Measurements from ENCODE around the gene UGT3A2.

UGT3A2 gene

DNA sequence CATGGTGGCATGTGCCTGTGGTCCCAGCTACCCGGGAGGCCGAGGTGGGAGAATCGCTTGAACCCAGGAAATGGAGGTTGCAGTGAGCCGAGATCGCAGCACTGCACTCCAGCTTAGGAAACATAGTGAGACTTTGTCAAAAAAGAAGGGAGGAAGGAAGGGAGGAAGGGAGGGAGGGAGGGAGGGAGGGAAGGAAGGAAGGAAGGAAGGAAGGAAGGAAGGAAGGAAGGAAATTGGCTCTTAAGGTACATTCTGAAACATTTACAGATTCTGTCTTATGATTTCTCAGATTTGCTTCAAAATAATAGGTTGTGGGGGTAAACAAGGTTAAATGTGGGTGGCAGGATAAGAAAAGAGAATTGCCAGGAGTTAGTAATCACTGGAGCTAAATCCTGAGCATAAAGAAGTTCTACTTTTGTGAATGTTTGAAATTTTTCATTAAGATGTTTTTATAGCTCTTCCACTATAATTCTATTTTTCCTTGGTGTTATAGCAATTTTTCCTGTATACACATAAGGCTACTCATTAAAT is 2.1 kb upstream of the UGT3A2 start:
- H3K9ac ChIP-seq (ENCODE audit: low read depth, low read length, poor library complexity): no peak overlapping the region

DNA sequence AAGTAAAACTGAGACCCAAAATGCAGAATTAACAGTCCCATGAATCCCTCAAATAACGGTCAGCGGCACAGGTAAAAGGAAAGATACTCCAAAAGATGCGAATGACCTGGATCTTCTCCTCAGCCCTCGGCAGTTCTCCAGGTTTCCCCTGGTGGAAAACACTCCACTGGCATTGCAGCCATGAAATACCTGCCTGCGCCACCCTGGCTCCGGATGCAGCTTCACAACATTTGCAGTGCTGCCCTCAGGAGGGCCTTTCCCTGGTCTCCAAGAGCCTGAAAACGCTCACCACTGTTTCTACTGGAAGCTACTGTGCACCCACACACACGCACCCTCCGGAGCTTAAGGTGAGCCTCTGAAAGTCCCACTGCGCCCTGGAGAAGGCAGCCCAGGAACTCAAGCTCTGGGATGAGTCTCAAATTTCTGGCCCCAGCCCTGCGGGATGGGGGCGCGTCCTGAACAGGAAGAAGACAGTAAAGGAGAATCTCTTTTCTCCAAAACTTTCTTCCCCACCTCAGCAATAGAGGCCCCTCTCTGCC is 612 bp downstream of the UGT3A2 start:
- H3K4me2 ChIP-seq (ENCODE audit: insufficient read depth, low read length, poor library complexity, severe bottlenecking): peak overlapping the region; percentile 92
- no peak overlapping the region for H3K4ac ChIP-seq (ENCODE audit: low read length)
- H2AFZ ChIP-seq (ENCODE audit: low read length): peak overlapping the region; percentile 95
- H3K18ac ChIP-seq (ENCODE audit: low read length): peak overlapping the region; percentile 86
- H3K36me3 ChIP-seq (replicated peaks in 1 of 2; ENCODE audit: control insufficient read depth in 2 of 2, insufficient read depth in 2 of 2, low read length in 2 of 2): no peaks in the 10 kb centered on the region
- H3K9me3 ChIP-seq (replicated peaks in 1 of 2; ENCODE audit: control insufficient read depth in 2 of 2, insufficient read depth in 1 of 2, low read depth in 1 of 2, low read length in 2 of 2): no peaks in the 10 kb centered on the region
- no peak overlapping the region for H4K91ac ChIP-seq (ENCODE audit: low read depth, low read length, poor library complexity)
- H2BK5ac ChIP-seq (ENCODE audit: low read length): no peak overlapping the region
- no peak overlapping the region for H3K14ac ChIP-seq (ENCODE audit: low read length)
- H2BK15ac ChIP-seq (ENCODE audit: low read length): no peak overlapping the region
- H3K79me1 ChIP-seq (ENCODE audit: low read depth, low read length): no peaks in the 10 kb centered on the region
- no peak overlapping the region for H2BK120ac ChIP-seq (ENCODE audit: low read depth, low read length)
- DNase-seq (ENCODE audit: low spot score): no peak
- peaks cover 0 to 3% of the 10 kb centered on the region in 2 donors for H3K4me1 ChIP-seq (ENCODE audit: control insufficient read depth in 2 of 2, insufficient read depth in 1 of 2, low read depth in 1 of 2, low read length in 2 of 2)
- no peak overlapping the region for H2BK12ac ChIP-seq (ENCODE audit: low read length)
- H2AK5ac ChIP-seq (ENCODE audit: low read depth, low read length): no peak overlapping the region
- H3K9ac ChIP-seq (ENCODE audit: low read depth, low read length, poor library complexity): no peak overlapping the region
- no peak overlapping the region for H4K8ac ChIP-seq (ENCODE audit: low read depth, low read length)
- peaks cover 0 to 45% (median 0%) of the 10 kb centered on the region in 3 experiments for H3K27me3 ChIP-seq (ENCODE audit: control insufficient read depth in 3 of 3, insufficient read depth in 3 of 3, low read depth in 1 of 3, low read length in 3 of 3)
- no peak overlapping the region for H3K27ac ChIP-seq (replicated peaks; ENCODE audit: low read length)
- no CpG with 5 or more reads among the region's 13 CpGs for WGBS, 2 donors (ENCODE audit: extremely low coverage in 2 of 2, insufficient read length in 2 of 2, insufficient replicate concordance in 1 of 2)
- H3K23ac ChIP-seq (ENCODE audit: low read depth, low read length, poor library complexity): no peak overlapping the region
- peak overlapping the region; percentile 39 to 77 for H3K4me3 ChIP-seq (ENCODE audit: low read length in 2 of 2)

More for the DNA sequence above, 2.1 kb upstream of the UGT3A2 start:
- H4K91ac ChIP-seq (ENCODE audit: low read depth, low read length, poor library complexity): no peak overlapping the region
- H2BK120ac ChIP-seq (ENCODE audit: low read depth, low read length): no peak overlapping the region
- H2AK5ac ChIP-seq (ENCODE audit: low read depth, low read length): no peak overlapping the region
- H2BK5ac ChIP-seq (ENCODE audit: low read length): no peak overlapping the region
- H3K27ac ChIP-seq (replicated peaks; ENCODE audit: low read length): no peak overlapping the region
- no CpG with 5 or more reads among the region's 5 CpGs for WGBS, 2 donors (ENCODE audit: extremely low coverage in 2 of 2, insufficient read length in 2 of 2, insufficient replicate concordance in 1 of 2)
- no peak overlapping the region for H3K14ac ChIP-seq (ENCODE audit: low read length)
- peaks cover 0 to 45% (median 0%) of the 10 kb centered on the region in 3 experiments for H3K27me3 ChIP-seq (ENCODE audit: control insufficient read depth in 3 of 3, insufficient read depth in 3 of 3, low read depth in 1 of 3, low read length in 3 of 3)
- H3K79me1 ChIP-seq (ENCODE audit: low read depth, low read length): no peaks in the 10 kb centered on the region
- H4K8ac ChIP-seq (ENCODE audit: low read depth, low read length): no peak overlapping the region
- H3K36me3 ChIP-seq (replicated peaks in 1 of 2; ENCODE audit: control insufficient read depth in 2 of 2, insufficient read depth in 2 of 2, low read length in 2 of 2): no peaks in the 10 kb centered on the region
- H2BK12ac ChIP-seq (ENCODE audit: low read length): no peak overlapping the region
- H3K4me1 ChIP-seq (ENCODE audit: control insufficient read depth in 2 of 2, insufficient read depth in 1 of 2, low read depth in 1 of 2, low read length in 2 of 2): peaks cover 0 to 3% of the 10 kb centered on the region in 2 donors
- no peak overlapping the region for H3K4me2 ChIP-seq (ENCODE audit: insufficient read depth, low read length, poor library complexity, severe bottlenecking)
- H3K18ac ChIP-seq (ENCODE audit: low read length): no peak overlapping the region
- no peak overlapping the region for H3K23ac ChIP-seq (ENCODE audit: low read depth, low read length, poor library complexity)
- no peaks in the 10 kb centered on the region for H3K9me3 ChIP-seq (replicated peaks in 1 of 2; ENCODE audit: control insufficient read depth in 2 of 2, insufficient read depth in 1 of 2, low read depth in 1 of 2, low read length in 2 of 2)
- no peak overlapping the region for H2AFZ ChIP-seq (ENCODE audit: low read length)
- no peak for DNase-seq (ENCODE audit: low spot score)
- H2BK15ac ChIP-seq (ENCODE audit: low read length): no peak overlapping the region
- H3K4ac ChIP-seq (ENCODE audit: low read length): no peak overlapping the region
- H3K4me3 ChIP-seq (ENCODE audit: low read length in 2 of 2): no peak overlapping the region

DNA sequence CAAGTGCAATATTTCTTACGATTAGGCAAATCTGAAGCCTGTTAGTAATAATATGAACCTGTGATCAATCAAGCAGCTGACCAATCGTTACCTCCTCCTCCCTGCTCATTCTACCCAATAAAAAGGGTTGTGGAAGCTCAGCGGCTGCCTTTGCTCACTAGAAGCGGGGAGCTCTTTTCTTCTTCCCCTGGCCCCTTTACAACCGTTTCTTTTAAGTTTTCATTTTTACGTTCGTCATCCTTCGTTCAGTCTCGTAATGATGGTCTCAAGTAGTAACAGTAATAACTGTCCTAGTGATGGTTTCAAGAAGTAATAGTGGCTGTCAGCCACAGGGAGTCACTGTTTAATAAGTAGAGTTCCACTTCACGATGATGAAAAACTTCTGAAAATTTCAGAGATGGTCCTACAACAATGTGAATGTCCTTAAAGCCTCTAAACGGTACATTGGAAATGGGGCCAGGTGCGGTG is 6.2 kb downstream of the UGT3A2 start:
- Histone ChIP-seq H3K23ac (ENCODE audit: low read depth, low read length, poor library complexity) (no peak overlapping the region), H3K27ac (replicated peaks; ENCODE audit: low read length) (no peak overlapping the region), H2AK5ac (ENCODE audit: low read depth, low read length) (no peak overlapping the region), H4K91ac (ENCODE audit: low read depth, low read length, poor library complexity) (no peak overlapping the region), H3K9me3 (replicated peaks in 1 of 2; ENCODE audit: control insufficient read depth in 2 of 2, insufficient read depth in 1 of 2, low read depth in 1 of 2, low read length in 2 of 2) (no peaks in the 10 kb centered on the region), H3K27me3 (ENCODE audit: control insufficient read depth in 3 of 3, insufficient read depth in 3 of 3, low read depth in 1 of 3, low read length in 3 of 3) (peaks cover 0 to 11% (median 0%) of the 10 kb centered on the region in 3 experiments), H2BK5ac (ENCODE audit: low read length) (no peak overlapping the region), H3K36me3 (replicated peaks in 1 of 2; ENCODE audit: control insufficient read depth in 2 of 2, insufficient read depth in 2 of 2, low read length in 2 of 2) (no peaks in the 10 kb centered on the region), H2BK15ac (ENCODE audit: low read length) (no peak overlapping the region), H3K9ac (ENCODE audit: low read depth, low read length, poor library complexity) (no peak overlapping the region), H2AFZ (ENCODE audit: low read length) (no peak overlapping the region), H3K4ac (ENCODE audit: low read length) (no peak overlapping the region), H2BK12ac (ENCODE audit: low read length) (no peak overlapping the region), H3K4me1 (ENCODE audit: control insufficient read depth in 2 of 2, insufficient read depth in 1 of 2, low read depth in 1 of 2, low read length in 2 of 2) (peaks cover 0 to 9% of the 10 kb centered on the region in 2 donors), H4K8ac (ENCODE audit: low read depth, low read length) (no peak overlapping the region), H3K18ac (ENCODE audit: low read length) (no peak overlapping the region), H2BK120ac (ENCODE audit: low read depth, low read length) (no peak overlapping the region), H3K79me1 (ENCODE audit: low read depth, low read length) (no peaks in the 10 kb centered on the region), H3K4me2 (ENCODE audit: insufficient read depth, low read length, poor library complexity, severe bottlenecking) (no peak overlapping the region), H3K4me3 (ENCODE audit: low read length in 2 of 2) (no peak overlapping the region), H3K14ac (ENCODE audit: low read length) (no peak overlapping the region)
- no CpG with 5 or more reads among the region's 12 CpGs for WGBS, 2 donors (ENCODE audit: extremely low coverage in 2 of 2, insufficient read length in 2 of 2, insufficient replicate concordance in 1 of 2)
- no peak for DNase-seq (ENCODE audit: low spot score)

GRCh38 chr5:36059571-36060419 is 6.9 kb downstream of the UGT3A2 start:
- Histone ChIP-seq H3K36me3 (replicated peaks in 1 of 2; ENCODE audit: control insufficient read depth in 2 of 2, insufficient read depth in 2 of 2, low read length in 2 of 2) (no peaks in the 10 kb centered on the region), H4K91ac (ENCODE audit: low read depth, low read length, poor library complexity) (no peak overlapping the region), H2BK12ac (ENCODE audit: low read length) (no peak overlapping the region), H3K9ac (ENCODE audit: low read depth, low read length, poor library complexity) (no peak overlapping the region), H3K23ac (ENCODE audit: low read depth, low read length, poor library complexity) (no peak overlapping the region), H3K27me3 (ENCODE audit: control insufficient read depth in 3 of 3, insufficient read depth in 3 of 3, low read depth in 1 of 3, low read length in 3 of 3) (peaks cover 0 to 5% (median 0%) of the 10 kb centered on the region in 3 experiments), H2BK120ac (ENCODE audit: low read depth, low read length) (no peak overlapping the region), H3K27ac (replicated peaks; ENCODE audit: low read length) (no peak overlapping the region), H3K4ac (ENCODE audit: low read length) (no peak overlapping the region), H3K4me3 (ENCODE audit: low read length in 2 of 2) (no peak overlapping the region), H3K4me2 (ENCODE audit: insufficient read depth, low read length, poor library complexity, severe bottlenecking) (no peak overlapping the region), H3K79me1 (ENCODE audit: low read depth, low read length) (no peaks in the 10 kb centered on the region), H2AFZ (ENCODE audit: low read length) (no peak overlapping the region), H3K14ac (ENCODE audit: low read length) (no peak overlapping the region), H4K8ac (ENCODE audit: low read depth, low read length) (no peak overlapping the region), H3K9me3 (replicated peaks in 1 of 2; ENCODE audit: control insufficient read depth in 2 of 2, insufficient read depth in 1 of 2, low read depth in 1 of 2, low read length in 2 of 2) (no peaks in the 10 kb centered on the region), H2AK5ac (ENCODE audit: low read depth, low read length) (no peak overlapping the region), H2BK15ac (ENCODE audit: low read length) (no peak overlapping the region), H3K4me1 (ENCODE audit: control insufficient read depth in 2 of 2, insufficient read depth in 1 of 2, low read depth in 1 of 2, low read length in 2 of 2) (peaks cover 0 to 9% of the 10 kb centered on the region in 2 donors), H2BK5ac (ENCODE audit: low read length) (no peak overlapping the region), H3K18ac (ENCODE audit: low read length) (no peak overlapping the region)
- no CpG with 5 or more reads among the region's 5 CpGs for WGBS, 2 donors (ENCODE audit: extremely low coverage in 2 of 2, insufficient read length in 2 of 2, insufficient replicate concordance in 1 of 2)
- DNase-seq (ENCODE audit: low spot score): no peak

Measured in neuronal stem cell (in vitro differentiated cells).